ENCODE measurements around the gene C5orf34. TPM values are rescaled to one million over a fixed set of nuclear protein-coding genes. Genes with fewer than 3 reads are reported as not detected.

C5orf34 gene
- total and polyA plus RNA-seq, 9 of the 15 experiments (the other 6 are each of a cell fraction or from before 2014, with no cell fraction given), result 13.2 to 32.6 (median 20.7) TPM

DNA sequence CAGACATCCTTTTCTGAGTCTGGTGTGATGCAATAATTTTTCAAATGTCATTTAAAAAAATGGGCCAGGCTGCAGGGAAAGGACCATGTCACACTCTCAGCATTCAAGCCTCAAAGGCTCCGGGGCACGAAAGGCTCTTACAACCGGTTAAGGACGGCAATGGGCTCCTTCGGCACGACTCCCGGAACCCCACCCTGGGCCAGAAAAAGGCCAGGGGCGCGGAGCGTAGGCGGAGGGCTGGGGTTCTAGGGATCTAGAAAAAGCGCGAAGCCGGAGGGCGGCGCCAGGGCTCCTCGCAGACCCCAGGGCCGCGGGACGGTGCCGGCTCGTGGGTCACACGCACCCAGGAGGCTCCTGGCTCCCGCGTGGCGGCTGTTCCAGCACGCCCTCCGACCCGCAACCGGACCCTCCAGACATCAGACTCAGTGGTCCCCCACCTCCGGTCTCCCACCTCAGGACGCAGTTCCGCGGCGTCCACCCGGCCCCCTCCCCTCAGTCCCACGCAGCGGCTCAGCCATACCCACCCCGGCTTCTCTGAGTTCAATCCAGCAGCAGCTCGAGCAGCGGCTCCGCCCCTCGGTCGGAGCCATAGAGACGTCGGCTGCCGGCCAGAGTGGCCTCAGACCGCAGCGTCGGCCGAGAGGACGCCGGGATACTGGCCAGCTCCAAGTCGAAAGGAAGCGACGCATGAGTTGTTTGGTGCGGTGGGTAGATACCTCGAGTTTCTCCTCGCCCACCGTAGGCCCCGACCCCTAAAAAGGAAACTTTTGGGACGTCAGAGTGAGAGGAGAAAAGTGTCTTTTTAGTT lies 31.4 kb downstream of the C5orf34 start, which contains the start of gene TMEM267 (continued):
- TF ChIP-seq, protein P1, sequence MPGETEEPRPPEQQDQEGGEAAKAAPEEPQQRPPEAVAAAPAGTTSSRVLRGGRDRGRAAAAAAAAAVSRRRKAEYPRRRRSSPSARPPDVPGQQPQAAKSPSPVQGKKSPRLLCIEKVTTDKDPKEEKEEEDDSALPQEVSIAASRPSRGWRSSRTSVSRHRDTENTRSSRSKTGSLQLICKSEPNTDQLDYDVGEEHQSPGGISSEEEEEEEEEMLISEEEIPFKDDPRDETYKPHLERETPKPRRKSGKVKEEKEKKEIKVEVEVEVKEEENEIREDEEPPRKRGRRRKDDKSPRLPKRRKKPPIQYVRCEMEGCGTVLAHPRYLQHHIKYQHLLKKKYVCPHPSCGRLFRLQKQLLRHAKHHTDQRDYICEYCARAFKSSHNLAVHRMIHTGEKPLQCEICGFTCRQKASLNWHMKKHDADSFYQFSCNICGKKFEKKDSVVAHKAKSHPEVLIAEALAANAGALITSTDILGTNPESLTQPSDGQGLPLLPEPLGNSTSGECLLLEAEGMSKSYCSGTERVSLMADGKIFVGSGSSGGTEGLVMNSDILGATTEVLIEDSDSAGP (CRISPR knock-in tag; IDR thresholded peaks at IDR 0.05), result no peak
- TF ChIP-seq NEUROD1 (IDR thresholded peaks at IDR 0.05; ENCODE audit: borderline replicate concordance, low read depth, low read length, partially characterized antibody) (no peak), SMAD1 (IDR thresholded peaks at IDR 0.05; ENCODE audit: low read depth, low read length, partially characterized antibody) (peak; percentile 89), LARP7 (IDR thresholded peaks at IDR 0.05) (no peak), CHCHD3 (CRISPR knock-in tag; IDR thresholded peaks at IDR 0.05) (no peak), ZNF224 (CRISPR knock-in tag; IDR thresholded peaks at IDR 0.05) (no peak), ZNF586 (CRISPR knock-in tag; conservative IDR thresholded peaks at IDR 0.05) (no peak), EGR1 (conservative IDR thresholded peaks at IDR 0.05) (peak; percentile 94), MTA2 (IDR thresholded peaks at IDR 0.05; ENCODE audit: low read depth) (peak; percentile 43; the same call in 1 of the 2 replicates), ZNF282 (CRISPR knock-in tag; IDR thresholded peaks at IDR 0.05) (no peak), ZBTB1 (CRISPR knock-in tag; IDR thresholded peaks at IDR 0.05; ENCODE audit: borderline replicate concordance, low read depth) (no peak), MCM7 (IDR thresholded peaks at IDR 0.05) (no peak), MYNN (IDR thresholded peaks at IDR 0.05) (no peak; the same call in 1 of the 2 replicates), MYNN (CRISPR knock-in tag; IDR thresholded peaks at IDR 0.05) (no peak), CEBPG (CRISPR knock-in tag; IDR thresholded peaks at IDR 0.05) (peak; percentile 95), CEBPG (tag; conservative IDR thresholded peaks at IDR 0.05 in 1 of 2, IDR thresholded peaks at IDR 0.05 in 1 of 2) (peak; percentile 98 to 99), CREBBP (IDR thresholded peaks at IDR 0.05; ENCODE audit: low read depth, low read length) (no peak), PRMT5 (CRISPR knock-in tag; IDR thresholded peaks at IDR 0.05) (no peak), CBX5 (IDR thresholded peaks at IDR 0.05; ENCODE audit: borderline replicate concordance, low read depth) (no peak), MAFK (IDR thresholded peaks at IDR 0.05; ENCODE audit: low read length) (0 out of 2 replicates have a peak, but pooled peaks have one; percentile 3), ZNF311 (CRISPR knock-in tag; IDR thresholded peaks at IDR 0.05) (no peak), BRCA1 (IDR thresholded peaks at IDR 0.05) (no peak), BRCA1 (CRISPR knock-in tag; IDR thresholded peaks at IDR 0.05) (no peak)
- TF ChIP-seq, protein P2, sequence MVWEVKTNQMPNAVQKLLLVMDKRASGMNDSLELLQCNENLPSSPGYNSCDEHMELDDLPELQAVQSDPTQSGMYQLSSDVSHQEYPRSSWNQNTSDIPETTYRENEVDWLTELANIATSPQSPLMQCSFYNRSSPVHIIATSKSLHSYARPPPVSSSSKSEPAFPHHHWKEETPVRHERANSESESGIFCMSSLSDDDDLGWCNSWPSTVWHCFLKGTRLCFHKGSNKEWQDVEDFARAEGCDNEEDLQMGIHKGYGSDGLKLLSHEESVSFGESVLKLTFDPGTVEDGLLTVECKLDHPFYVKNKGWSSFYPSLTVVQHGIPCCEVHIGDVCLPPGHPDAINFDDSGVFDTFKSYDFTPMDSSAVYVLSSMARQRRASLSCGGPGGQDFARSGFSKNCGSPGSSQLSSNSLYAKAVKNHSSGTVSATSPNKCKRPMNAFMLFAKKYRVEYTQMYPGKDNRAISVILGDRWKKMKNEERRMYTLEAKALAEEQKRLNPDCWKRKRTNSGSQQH (CRISPR knock-in tag; IDR thresholded peaks at IDR 0.05), result 0 out of 2 replicates have a peak, but pooled peaks have one; percentile 4
- TF ChIP-seq, protein P3, sequence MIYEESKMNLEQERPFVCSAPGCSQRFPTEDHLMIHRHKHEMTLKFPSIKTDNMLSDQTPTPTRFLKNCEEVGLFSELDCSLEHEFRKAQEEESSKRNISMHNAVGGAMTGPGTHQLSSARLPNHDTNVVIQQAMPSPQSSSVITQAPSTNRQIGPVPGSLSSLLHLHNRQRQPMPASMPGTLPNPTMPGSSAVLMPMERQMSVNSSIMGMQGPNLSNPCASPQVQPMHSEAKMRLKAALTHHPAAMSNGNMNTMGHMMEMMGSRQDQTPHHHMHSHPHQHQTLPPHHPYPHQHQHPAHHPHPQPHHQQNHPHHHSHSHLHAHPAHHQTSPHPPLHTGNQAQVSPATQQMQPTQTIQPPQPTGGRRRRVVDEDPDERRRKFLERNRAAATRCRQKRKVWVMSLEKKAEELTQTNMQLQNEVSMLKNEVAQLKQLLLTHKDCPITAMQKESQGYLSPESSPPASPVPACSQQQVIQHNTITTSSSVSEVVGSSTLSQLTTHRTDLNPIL (CRISPR knock-in tag; IDR thresholded peaks at IDR 0.05), result no peak
- TF ChIP-seq, protein P4, sequence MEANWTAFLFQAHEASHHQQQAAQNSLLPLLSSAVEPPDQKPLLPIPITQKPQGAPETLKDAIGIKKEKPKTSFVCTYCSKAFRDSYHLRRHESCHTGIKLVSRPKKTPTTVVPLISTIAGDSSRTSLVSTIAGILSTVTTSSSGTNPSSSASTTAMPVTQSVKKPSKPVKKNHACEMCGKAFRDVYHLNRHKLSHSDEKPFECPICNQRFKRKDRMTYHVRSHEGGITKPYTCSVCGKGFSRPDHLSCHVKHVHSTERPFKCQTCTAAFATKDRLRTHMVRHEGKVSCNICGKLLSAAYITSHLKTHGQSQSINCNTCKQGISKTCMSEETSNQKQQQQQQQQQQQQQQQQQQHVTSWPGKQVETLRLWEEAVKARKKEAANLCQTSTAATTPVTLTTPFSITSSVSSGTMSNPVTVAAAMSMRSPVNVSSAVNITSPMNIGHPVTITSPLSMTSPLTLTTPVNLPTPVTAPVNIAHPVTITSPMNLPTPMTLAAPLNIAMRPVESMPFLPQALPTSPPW (CRISPR knock-in tag; IDR thresholded peaks at IDR 0.05), result peak; percentile 78

All from K562 (cell line).